Mesodermal cell (in vitro differentiated cells): ENCODE measurements around the gene CDH23.

Source experiments
- H3K27ac ChIP-seq: 2 replicates; pipeline ENCODE4 v1.7.0; 2013; ENCODE audit warnings: mild to moderate bottlenecking, low read depth, low read length, moderate library complexity; ENCODE audit not compliant: severe bottlenecking
- H3K36me3 ChIP-seq: 2 replicates; pipeline ENCODE4 v1.7.1; 2013; ENCODE audit warnings: mild to moderate bottlenecking, low read length, moderate library complexity; ENCODE audit not compliant: control insufficient read depth, insufficient read depth
- H3K4me1 ChIP-seq: one replicate; pipeline ENCODE4 v1.7.1; 2013; ENCODE audit warnings: mild to moderate bottlenecking, low read length; ENCODE audit not compliant: insufficient read depth, control insufficient read depth, poor library complexity, severe bottlenecking
- H3K4me3 ChIP-seq: 2 replicates; pipeline ENCODE4 v1.7.0; 2013; ENCODE audit warnings: low read length, control low read depth, mild to moderate bottlenecking; ENCODE audit not compliant: insufficient read depth, poor library complexity, severe bottlenecking; ENCODE audit errors: extremely low read depth
- H3K9me3 ChIP-seq: 2 replicates; pipeline ENCODE4 v1.7.1; 2013; ENCODE audit warnings: mild to moderate bottlenecking, low read length, moderate library complexity; ENCODE audit not compliant: control insufficient read depth
- WGBS, 2 experiments: methylation state at CpG; one replicate each; pipeline ENCODE4 v1.1.5; 2013; ENCODE audit warnings: missing lambda C conversion rate in 2 of 2; ENCODE audit not compliant: insufficient coverage in 2 of 2; 5-methylcytosine and 5-hydroxymethylcytosine counted together

CDH23 gene

DNA sequence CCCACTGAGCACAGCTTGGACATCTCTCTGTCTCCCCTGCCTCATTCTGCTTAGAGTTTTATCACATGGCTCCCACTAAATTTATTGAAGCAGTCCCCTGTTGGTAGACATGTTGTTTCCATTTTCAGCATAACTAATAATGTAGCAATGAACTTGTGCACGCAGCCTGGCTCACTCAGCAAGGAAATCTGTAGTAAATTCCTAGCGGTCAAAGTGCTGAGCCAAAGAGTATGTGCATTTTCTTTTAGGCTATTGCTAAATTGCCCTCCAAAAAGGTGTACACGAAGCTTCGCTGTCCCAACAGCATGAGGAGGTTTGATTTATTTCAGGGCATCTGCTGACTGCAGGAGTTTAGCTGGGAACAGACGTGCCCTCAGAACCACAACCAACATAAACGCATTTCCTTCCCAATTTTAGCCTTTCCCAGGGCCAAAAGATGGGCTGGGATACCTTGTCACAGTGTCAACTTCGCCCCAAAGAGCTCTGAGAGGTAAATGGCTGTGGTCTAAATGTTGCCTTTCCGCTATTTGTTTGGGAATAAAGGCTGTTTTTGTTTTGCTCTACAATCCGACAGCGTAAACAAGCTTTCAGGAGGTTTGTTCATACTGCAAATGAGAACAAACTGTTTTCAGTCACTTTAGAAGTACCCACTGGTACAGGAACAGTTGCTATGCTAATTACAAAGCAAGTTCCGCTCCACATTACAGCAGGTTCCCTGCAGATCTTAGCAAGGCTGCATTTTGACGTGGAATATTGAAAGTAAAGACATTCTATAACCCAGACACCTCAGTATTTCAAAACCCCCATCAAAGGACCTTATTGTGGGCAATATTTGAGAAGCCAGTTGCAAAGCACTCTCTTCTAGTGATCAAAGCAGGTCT, 359.8 kb downstream of the CDH23 start:
- H3K36me3 ChIP-seq, result no peaks in the 10 kb centered on the region
- peaks cover 12% of the 10 kb centered on the region for H3K4me1 ChIP-seq
- no peak overlapping the region for H3K27ac ChIP-seq
- no peaks in the 10 kb centered on the region for H3K9me3 ChIP-seq
- 86 to 90% methylated on average over 7 to 10 of the region's 12 CpGs for WGBS, 2 experiments
- H3K4me3 ChIP-seq, result no peak overlapping the region

DNA sequence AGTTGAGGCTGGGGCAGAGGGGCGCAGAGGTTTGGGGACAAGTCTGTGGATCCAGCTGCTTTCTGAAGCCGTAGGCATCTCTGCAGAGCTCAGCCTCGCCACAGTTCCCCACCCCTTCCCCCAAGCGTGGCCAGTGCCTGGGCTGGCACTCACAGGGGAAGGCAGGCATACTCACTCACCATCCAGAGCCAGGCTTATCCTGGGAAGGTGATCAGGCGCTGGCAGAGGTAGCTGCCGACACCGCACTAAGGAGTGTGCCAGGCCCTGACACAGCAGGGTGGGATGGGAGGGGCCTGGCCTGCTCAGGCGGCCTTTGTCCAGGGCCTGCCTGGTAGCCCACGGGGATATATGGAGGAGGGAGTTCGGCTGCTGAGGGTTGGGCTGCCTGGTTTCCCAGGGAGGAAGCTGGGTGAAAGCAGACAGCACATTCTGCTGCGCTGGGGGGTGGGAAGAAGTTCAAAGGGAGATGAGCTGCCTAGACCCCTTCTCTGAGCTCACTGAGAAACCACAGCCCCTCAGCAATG, 360.7 kb downstream of the CDH23 start:
- H3K27ac ChIP-seq, result no peak overlapping the region
- H3K36me3 ChIP-seq, result no peaks in the 10 kb centered on the region
- H3K4me1 ChIP-seq, result peaks cover 12% of the 10 kb centered on the region
- H3K9me3 ChIP-seq, result no peaks in the 10 kb centered on the region
- no peak overlapping the region for H3K4me3 ChIP-seq
- WGBS, 2 experiments, result 49 to 60% methylated on average over 6 to 9 of the region's 11 CpGs

DNA sequence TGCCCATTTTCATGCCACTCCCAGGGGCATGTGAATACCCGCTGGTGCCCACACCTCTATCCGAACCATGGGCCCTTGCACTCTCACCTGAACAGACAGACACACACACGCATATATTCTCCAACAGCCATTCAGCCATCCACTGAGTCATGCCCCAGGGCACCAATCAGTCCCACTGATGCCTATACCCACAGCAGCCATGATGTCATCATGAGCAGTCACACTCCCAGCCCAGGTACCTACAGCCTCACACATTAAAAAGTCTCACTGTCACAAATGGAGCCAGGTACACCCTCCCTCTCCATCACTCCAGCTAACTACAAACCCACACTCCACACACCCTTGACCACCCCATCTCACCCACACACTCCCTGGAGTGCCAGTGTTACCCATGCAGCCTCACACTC, 364.4 kb downstream of the CDH23 start:
- Histone ChIP-seq H3K36me3 (no peaks in the 10 kb centered on the region), H3K4me3 (no peak overlapping the region), H3K4me1 (peaks cover 24% of the 10 kb centered on the region), H3K27ac (no peak overlapping the region), H3K9me3 (no peaks in the 10 kb centered on the region)
- 91 to 97% methylated on average over 3 of the region's 3 CpGs for WGBS, 2 experiments

DNA sequence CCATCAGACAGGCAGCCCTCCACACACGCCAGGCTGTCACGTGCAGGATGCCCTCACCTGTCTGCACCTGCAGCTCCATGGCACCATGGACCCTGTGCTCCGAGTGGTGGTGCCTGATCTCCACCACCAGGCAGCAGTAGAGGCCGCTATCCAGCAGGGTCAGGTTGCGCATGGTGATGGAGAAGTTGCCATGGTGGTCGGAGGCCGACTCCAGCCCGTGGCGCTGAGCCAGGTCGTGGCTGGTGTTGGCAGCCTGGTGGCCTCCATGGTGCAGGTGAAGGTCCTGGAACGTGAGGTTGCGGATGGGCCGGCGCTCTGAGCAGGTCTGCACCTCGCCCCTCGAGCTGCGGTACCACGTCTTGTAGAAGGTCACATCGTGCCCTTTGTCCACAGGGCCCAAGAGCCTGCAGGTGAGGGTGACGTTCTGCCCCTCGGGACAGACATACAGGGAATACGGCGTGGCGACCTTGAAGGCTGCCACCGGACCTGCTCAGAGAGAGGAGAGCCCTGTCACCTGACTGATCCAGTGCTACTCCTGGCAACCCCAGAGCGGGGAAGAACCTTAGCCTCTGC, 364.9 kb downstream of the CDH23 start:
- no peaks in the 10 kb centered on the region for H3K9me3 ChIP-seq
- H3K4me3 ChIP-seq, result no peak overlapping the region
- no peaks in the 10 kb centered on the region for H3K36me3 ChIP-seq
- peaks cover 29% of the 10 kb centered on the region for H3K4me1 ChIP-seq
- WGBS, 2 experiments, result 92 to 94% methylated on average over 26 of the region's 26 CpGs
- H3K27ac ChIP-seq, result no peak overlapping the region

DNA sequence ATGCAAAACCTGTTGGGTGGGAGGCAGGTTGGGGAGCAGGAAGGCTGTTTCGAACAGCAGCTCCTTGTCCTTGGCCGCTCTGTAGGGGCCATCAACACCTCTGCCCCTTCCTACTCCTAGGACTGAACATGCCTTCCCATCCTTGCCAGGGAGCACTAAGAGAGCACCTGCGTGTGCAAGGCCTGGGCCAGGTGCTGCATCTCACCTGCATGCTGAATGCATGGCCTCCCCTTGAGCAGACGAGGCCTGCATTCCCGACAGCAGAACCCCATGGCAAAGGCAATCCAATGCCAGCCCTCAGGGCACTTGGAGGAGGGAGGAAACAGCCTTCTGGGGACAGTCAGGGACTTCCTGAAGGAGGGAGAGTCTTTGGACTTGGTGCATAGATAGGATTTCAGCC, 365.6 kb downstream of the CDH23 start:
- peaks cover 31% of the 10 kb centered on the region for H3K4me1 ChIP-seq
- no peaks in the 10 kb centered on the region for H3K36me3 ChIP-seq
- H3K9me3 ChIP-seq, result no peaks in the 10 kb centered on the region
- no peak overlapping the region for H3K27ac ChIP-seq
- WGBS, 2 experiments, result 86 to 95% methylated on average over 4 to 5 of the region's 5 CpGs
- no peak overlapping the region for H3K4me3 ChIP-seq

DNA sequence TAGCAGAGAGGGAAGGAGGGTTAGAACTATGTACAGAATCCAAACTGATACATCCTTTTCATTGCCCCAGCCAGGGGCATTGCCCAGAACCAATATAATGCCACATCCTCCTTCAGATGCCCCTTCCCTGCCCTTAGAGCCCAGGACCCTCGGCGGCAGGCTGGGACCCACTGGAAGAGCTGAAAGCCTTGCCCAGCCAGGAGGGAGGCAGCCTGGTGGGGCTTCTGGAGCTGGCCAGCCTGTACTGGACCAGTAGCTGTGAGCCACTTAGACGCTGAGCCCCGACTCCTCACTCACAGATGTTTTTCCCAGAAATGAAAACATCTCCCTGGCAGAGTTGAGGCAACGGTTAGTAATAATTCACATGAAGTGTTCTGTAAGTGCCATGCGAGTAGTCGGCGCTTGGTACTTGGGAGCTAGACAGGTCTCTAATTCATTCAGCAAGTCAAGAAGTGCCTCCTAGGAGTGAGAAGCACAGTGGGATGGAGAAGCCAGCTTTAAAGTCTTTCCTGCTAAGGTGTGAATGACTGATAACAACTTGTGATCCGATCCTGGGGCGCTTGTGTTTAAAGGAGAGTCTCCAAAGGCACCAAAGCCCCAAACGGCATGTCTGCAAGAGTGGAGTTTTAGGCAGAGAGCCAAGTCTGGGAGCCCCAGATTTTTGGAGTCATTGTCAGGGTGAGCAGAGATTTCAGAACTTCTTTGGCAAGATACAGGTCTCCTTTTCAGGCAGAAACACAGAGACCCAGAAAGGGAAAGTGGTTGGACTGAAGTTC, 366.8 kb downstream of the CDH23 start:
- WGBS, 2 experiments, result 82 to 84% methylated on average over 9 to 10 of the region's 11 CpGs
- Histone ChIP-seq H3K36me3 (no peaks in the 10 kb centered on the region), H3K27ac (no peak overlapping the region), H3K4me3 (no peak overlapping the region), H3K9me3 (no peaks in the 10 kb centered on the region), H3K4me1 (peaks cover 35% of the 10 kb centered on the region)

DNA sequence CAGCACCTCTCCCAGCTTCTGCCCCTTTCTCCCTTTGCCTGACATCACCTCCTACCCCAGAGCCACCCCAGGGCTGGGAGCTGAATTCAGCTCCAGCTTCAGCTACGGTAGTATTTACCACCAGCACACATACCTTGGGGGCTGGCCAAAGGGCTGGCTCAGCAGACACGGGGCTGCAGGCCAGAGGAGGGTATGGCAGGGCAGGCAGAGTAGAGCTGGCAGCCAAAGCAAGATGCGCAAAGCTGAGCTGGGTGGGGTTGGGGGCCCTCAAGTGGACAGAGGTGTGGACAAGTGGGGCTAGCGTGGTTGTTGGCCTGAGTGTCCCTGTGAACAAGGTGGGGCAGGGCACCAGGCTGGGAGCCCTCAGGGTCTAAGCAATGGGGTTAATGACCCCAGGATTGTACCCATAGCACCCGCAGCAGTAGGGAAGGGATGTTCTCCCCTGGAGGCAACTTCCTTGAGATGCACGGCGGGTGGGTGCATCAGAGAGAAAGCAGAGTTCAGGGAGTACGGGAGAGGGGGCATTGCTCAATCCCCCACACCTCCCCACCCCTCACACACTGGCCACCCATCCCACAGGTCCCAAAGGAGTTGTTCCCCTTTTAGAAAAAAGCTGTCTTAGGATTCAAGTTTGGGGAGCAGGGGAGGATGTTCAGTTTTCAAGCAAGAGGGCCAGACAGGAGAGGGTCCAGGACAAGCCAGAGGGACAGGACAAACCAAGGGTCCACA, 368.6 kb downstream of the CDH23 start:
- Histone ChIP-seq H3K4me3 (no peak overlapping the region), H3K4me1 (peaks cover 47% of the 10 kb centered on the region), H3K9me3 (no peaks in the 10 kb centered on the region), H3K27ac (no peak overlapping the region), H3K36me3 (no peaks in the 10 kb centered on the region)
- WGBS, 2 experiments, result 87 to 91% methylated on average over 3 to 4 of the region's 8 CpGs

DNA sequence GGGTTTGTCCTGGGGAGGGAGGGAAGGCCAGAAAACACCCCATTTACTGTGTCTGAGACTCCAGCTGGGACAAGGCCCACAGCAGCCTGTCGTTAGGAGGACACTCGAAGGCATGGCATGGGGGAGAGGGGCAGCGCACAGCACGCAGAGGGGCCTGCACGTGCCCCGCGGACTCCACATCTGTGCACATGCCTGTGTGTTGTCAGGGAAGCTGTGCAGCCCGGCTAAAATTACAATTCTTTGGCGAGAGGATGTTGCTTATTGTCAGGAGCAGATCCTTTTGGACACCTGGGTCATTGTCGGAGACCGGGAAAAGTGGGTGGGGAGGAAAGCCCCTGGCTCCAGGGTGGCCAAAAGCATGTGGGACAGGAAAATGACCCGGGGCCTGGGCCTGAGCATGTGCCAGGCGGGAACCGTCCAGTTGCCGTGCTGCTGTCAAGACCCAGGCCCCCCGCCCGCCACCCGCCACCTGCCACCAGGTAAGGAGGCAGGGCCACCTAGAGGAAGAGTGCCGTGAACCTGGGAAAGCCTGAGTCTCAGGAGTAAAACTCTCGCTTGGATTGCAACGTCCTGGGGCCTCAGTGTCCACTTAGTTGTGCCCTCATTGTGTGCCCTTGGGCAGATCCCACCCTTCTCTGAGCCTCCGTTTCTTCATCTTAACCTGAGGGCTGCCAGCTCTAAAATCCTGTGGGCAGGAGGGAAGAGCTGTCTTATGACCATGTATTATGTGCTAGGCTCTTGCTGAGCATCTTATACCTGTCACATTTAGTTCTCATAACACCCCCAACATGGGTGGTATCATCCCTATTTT, 369.4 kb downstream of the CDH23 start:
- Histone ChIP-seq H3K4me1 (peaks cover 52% of the 10 kb centered on the region), H3K36me3 (no peaks in the 10 kb centered on the region), H3K27ac (peak overlapping the region; percentile 87), H3K4me3 (no peak overlapping the region), H3K9me3 (no peaks in the 10 kb centered on the region)
- WGBS, 2 experiments, result 90% methylated on average over 21 of the region's 22 CpGs

DNA sequence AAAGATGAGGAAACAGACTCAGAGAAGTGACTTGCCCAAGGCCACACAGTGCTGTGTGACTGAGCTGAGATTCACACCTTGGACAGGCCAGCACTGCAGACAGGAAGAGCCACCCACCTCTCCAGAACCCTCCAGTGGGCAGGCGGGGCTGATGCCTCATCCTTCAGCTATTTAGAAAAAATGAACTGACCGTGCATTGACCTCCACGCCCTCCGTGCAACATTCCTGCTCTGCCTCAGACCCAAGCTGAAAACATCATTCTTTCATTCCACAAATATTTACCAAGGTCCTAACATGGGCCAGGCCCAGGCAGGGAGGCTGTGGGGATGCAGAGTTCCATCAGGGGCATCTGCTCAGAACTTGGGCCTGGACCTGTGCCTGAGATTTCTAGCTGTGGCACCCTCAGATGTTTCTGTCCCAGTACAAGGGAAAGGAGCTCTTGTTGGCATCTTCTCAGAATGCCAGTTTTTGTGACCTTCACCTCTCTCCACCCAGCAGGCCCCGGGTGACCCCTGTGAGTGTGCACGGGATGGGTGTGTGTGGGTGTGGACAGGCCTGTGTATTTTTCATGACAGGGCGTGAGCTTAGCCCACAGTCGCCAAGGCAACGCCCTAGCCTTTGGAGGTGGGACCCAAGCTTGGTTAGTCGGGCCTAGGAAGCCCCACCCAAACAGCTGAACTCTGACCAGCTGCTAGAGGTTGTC, 370.1 kb downstream of the CDH23 start:
- peak overlapping the region; percentile 87 for H3K27ac ChIP-seq
- 75 to 83% methylated on average over 8 of the region's 10 CpGs for WGBS, 2 experiments
- peaks cover 52% of the 10 kb centered on the region for H3K4me1 ChIP-seq

More for the DNA sequence above, 370.1 kb downstream of the CDH23 start:
- Histone ChIP-seq H3K4me3 (no peak overlapping the region), H3K36me3 (no peaks in the 10 kb centered on the region), H3K9me3 (no peaks in the 10 kb centered on the region)
